DOHH2 (cell line): Measurements from ENCODE around the gene COL26A1.

Experiments
- H3F3A ChIP-seq: fragments of 200-600 bp; sonication (generic), shearing (Covaris generic); 2 replicates; pipeline ENCODE4 v1.6.0; 2016; ENCODE audit warnings: antibody characterized with exemption, mild to moderate bottlenecking; ENCODE audit not compliant: control insufficient read depth, insufficient read depth
- H3K27ac ChIP-seq: fragments of 200-600 bp; sonication (generic); 2 replicates; pipeline ENCODE4 v1.5.1; 2014; ENCODE audit warnings: low read depth, mild to moderate bottlenecking, low read length, moderate library complexity
- H3K27me3 ChIP-seq: fragments of 200-600 bp; sonication (generic); 2 replicates; pipeline ENCODE4 v1.6.1; 2014; ENCODE audit warnings: mild to moderate bottlenecking, low read length, mixed read lengths; ENCODE audit not compliant: control insufficient read depth
- H3K36me3 ChIP-seq: fragments of 200-600 bp; sonication (generic); 2 replicates; pipeline ENCODE4 v1.6.1; 2014; ENCODE audit warnings: mild to moderate bottlenecking, low read length, moderate library complexity, mixed read lengths; ENCODE audit not compliant: control insufficient read depth
- H3K4me1 ChIP-seq: fragments of 200-600 bp; sonication (generic); 2 replicates; pipeline ENCODE4 v1.6.1; 2014; ENCODE audit warnings: mild to moderate bottlenecking, low read length, mixed read lengths; ENCODE audit not compliant: control insufficient read depth
- H3K4me2 ChIP-seq: fragments of 200-600 bp; sonication (generic); 2 replicates; pipeline ENCODE4 v1.6.0; 2014; ENCODE audit warnings: mild to moderate bottlenecking, low read length, moderate library complexity
- H3K4me3 ChIP-seq: fragments of 200-600 bp; sonication (generic); 2 replicates; pipeline ENCODE4 v1.5.1; 2014; ENCODE audit warnings: mild to moderate bottlenecking, low read length, mixed read lengths
- H3K79me2 ChIP-seq: fragments of 200-600 bp; sonication (generic); 2 replicates; pipeline ENCODE4 v1.6.1; 2014; ENCODE audit warnings: mild to moderate bottlenecking, low read length, mixed read lengths; ENCODE audit not compliant: control insufficient read depth
- H3K9me2 ChIP-seq: fragments of 200-600 bp; sonication (generic); replicated peaks from 2 replicates; pipeline ENCODE4 v1.6.1; 2014; ENCODE audit warnings: mild to moderate bottlenecking, low read length, mixed read lengths; ENCODE audit not compliant: control insufficient read depth
- H3K9me3 ChIP-seq: fragments of 200-600 bp; sonication (generic); 2 replicates; pipeline ENCODE4 v1.6.1; 2014; ENCODE audit warnings: antibody characterized with exemption, low read length, mixed read lengths; ENCODE audit not compliant: control insufficient read depth, insufficient read depth
- H4K20me1 ChIP-seq: fragments of 200-600 bp; sonication (generic); 2 replicates; pipeline ENCODE4 v1.6.0; 2014; ENCODE audit warnings: low read depth, mild to moderate bottlenecking, antibody characterized with exemption, low read length, moderate library complexity; ENCODE audit not compliant: control insufficient read depth, insufficient read depth
- CTCF ChIP-seq: fragments of 200-600 bp; sonication (generic); IDR thresholded peaks from one replicate; pipeline ENCODE4 v1.5.1; 2014; ENCODE audit warnings: antibody characterized with exemption, mild to moderate bottlenecking, low read depth, low read length; ENCODE audit not compliant: poor library complexity, severe bottlenecking
- EZH2phosphoT487 ChIP-seq: fragments of 200-600 bp; sonication (generic); IDR thresholded peaks from 2 replicates; pipeline ENCODE4 v1.6.1; 2017; ENCODE audit warnings: borderline replicate concordance, mild to moderate bottlenecking, antibody characterized with exemption, low read length, moderate library complexity, mixed read lengths

The COL26A1 gene

GRCh38 chr7:101522021-101522420, 159.3 kb downstream of the COL26A1 start:
- Histone ChIP-seq H4K20me1 (no peaks in the 10 kb centered on the region), H3K4me3 (no peak overlapping the region), H3K4me2 (no peak overlapping the region), H3F3A (no peaks in the 10 kb centered on the region), H3K4me1 (0 out of 2 replicates have a peak, but pooled peaks cover 3% of the 10 kb centered on the region), H3K27me3 (peaks cover 13% of the 10 kb centered on the region; the same call in 1 of the 2 replicates), H3K9me2 (no peaks in the 10 kb centered on the region), H3K9me3 (no peaks in the 10 kb centered on the region), H3K36me3 (no peaks in the 10 kb centered on the region), H3K27ac (no peak overlapping the region), H3K79me2 (no peaks in the 10 kb centered on the region)
- TF ChIP-seq EZH2phosphoT487, result no peak
- no peak for TF ChIP-seq CTCF

- peaks cover 4% of the 10 kb centered on the region; the same call in 1 of the 2 replicates for H3K27me3 ChIP-seq
- no peak overlapping the region for H3K27ac ChIP-seq
Observed at GRCh38 chr7:101527844-101528667, 165.4 kb downstream of the COL26A1 start.

GRCh38 chr7:101529560-101529959, 166.9 kb downstream of the COL26A1 start:
- Histone ChIP-seq H4K20me1 (no peaks in the 10 kb centered on the region), H3K9me2 (no peaks in the 10 kb centered on the region), H3K4me1 (no peaks in the 10 kb centered on the region), H3K36me3 (no peaks in the 10 kb centered on the region), H3K27me3 (peaks cover 10% of the 10 kb centered on the region), H3K79me2 (no peaks in the 10 kb centered on the region), H3K4me2 (no peak overlapping the region), H3K27ac (no peak overlapping the region), H3K4me3 (no peak overlapping the region), H3F3A (no peaks in the 10 kb centered on the region), H3K9me3 (no peaks in the 10 kb centered on the region)
- TF ChIP-seq EZH2phosphoT487, result no peak
- TF ChIP-seq CTCF, result no peak

More at GRCh38 chr7:101527844-101528667, 165.4 kb downstream of the COL26A1 start:
- H3K9me2 ChIP-seq, result no peaks in the 10 kb centered on the region
- no peaks in the 10 kb centered on the region for H3K4me1 ChIP-seq
- no peaks in the 10 kb centered on the region for H3F3A ChIP-seq
- no peaks in the 10 kb centered on the region for H3K36me3 ChIP-seq
- no peak overlapping the region for H3K4me3 ChIP-seq
- no peak for TF ChIP-seq CTCF
- no peak for TF ChIP-seq EZH2phosphoT487
- H3K4me2 ChIP-seq, result no peak overlapping the region
- no peaks in the 10 kb centered on the region for H3K79me2 ChIP-seq
- no peaks in the 10 kb centered on the region for H3K9me3 ChIP-seq
- no peaks in the 10 kb centered on the region for H4K20me1 ChIP-seq
